PFSK-1 (cell line): ENCODE results near the gene COL12A1. TPM values are rescaled to one million over a fixed set of nuclear protein-coding genes. Genes with fewer than 3 reads are reported as not detected.

Source experiments
- FOXP2 ChIP-seq: optimal IDR thresholded peaks from 2 replicates; pipeline ENCODE3; 2011; ENCODE audit warnings: borderline replicate concordance, control low read depth, inconsistent platforms; ENCODE audit not compliant: insufficient read depth; ENCODE audit errors: extremely low read length, extremely low read depth
- POLR2AphosphoS5 ChIP-seq: IDR thresholded peaks from 2 replicates; pipeline ENCODE4 v1.6.1; 2012; ENCODE audit warnings: low read depth, mild to moderate bottlenecking, control low read depth, low read length, moderate library complexity
- REST ChIP-seq, 2 experiments: IDR thresholded peaks; 2 replicates each; pipeline versions ENCODE4 v1.6.1 to v1.8.0; 2011 to 2012; ENCODE audit warnings: low read depth in 2 of 2, low read length in 2 of 2, control low read depth in 1 of 2, inconsistent platforms in 1 of 2, mild to moderate bottlenecking in 1 of 2, moderate library complexity in 1 of 2; ENCODE audit not compliant: insufficient read depth in 1 of 2
- SIN3A ChIP-seq: IDR thresholded peaks from 2 replicates; pipeline ENCODE4 v1.6.1; 2012; ENCODE audit warnings: mild to moderate bottlenecking, low read length, moderate library complexity, borderline replicate concordance; ENCODE audit not compliant: insufficient read depth
- TAF1 ChIP-seq: IDR thresholded peaks from 2 replicates; pipeline ENCODE4 v1.6.1; 2012; ENCODE audit warnings: low read length, control low read depth, borderline replicate concordance; ENCODE audit not compliant: insufficient read depth
- polyA plus RNA-seq: library from polyadenylated mRNA; unstranded; fragments of >200 nt; gene quantifications from one replicate; pipeline ENCODE4 v1.2.1, GENCODE V29; 2012; ENCODE audit warnings: low read depth, missing spikeins; ENCODE audit not compliant: insufficient read length

Gene COL12A1
- polyA plus RNA-seq = 1.2 TPM

- TF ChIP-seq TAF1 = no peak
- no peak for TF ChIP-seq FOXP2
- no peak for TF ChIP-seq REST (IDR thresholded peaks at IDR 0.05; ENCODE audit: insufficient read depth in 1 of 2, low read depth in 2 of 2, low read length in 2 of 2)
- TF ChIP-seq SIN3A = no peak
- TF ChIP-seq POLR2AphosphoS5 = no peak
Observed at GRCh38 chr6:75205776-75206575, at the start of gene COL12A1. TSS of gene COL12A1 (minus strand) at chr6:75206053. CDS start at chr6:75202792, 3,261 bp downstream.

- TF ChIP-seq SIN3A = no peak
- TF ChIP-seq TAF1 = no peak
Observed at GRCh38 chr6:75250552-75250951, 44.7 kb upstream of the COL12A1 start.

GRCh38 chr6:75249837-75250236 lies 44.0 kb upstream of the COL12A1 start:
- no peak for TF ChIP-seq REST (IDR thresholded peaks at IDR 0.05; ENCODE audit: insufficient read depth in 1 of 2, low read depth in 2 of 2, low read length in 2 of 2)

- TF ChIP-seq POLR2AphosphoS5 = no peak
- TF ChIP-seq REST (IDR thresholded peaks at IDR 0.05; ENCODE audit: insufficient read depth in 1 of 2, low read depth in 2 of 2, low read length in 2 of 2) = no peak
- no peak for TF ChIP-seq FOXP2
- TF ChIP-seq SIN3A = no peak
Observed at GRCh38 chr6:75246386-75246785, 40.5 kb upstream of the COL12A1 start.

- TF ChIP-seq POLR2AphosphoS5 = no peak
- no peak for TF ChIP-seq SIN3A
- no peak for TF ChIP-seq FOXP2
- no peak for TF ChIP-seq TAF1
- no peak for TF ChIP-seq REST (IDR thresholded peaks at IDR 0.05; ENCODE audit: insufficient read depth in 1 of 2, low read depth in 2 of 2, low read length in 2 of 2)
Observed at GRCh38 chr6:75244063-75244584, 38.3 kb upstream of the COL12A1 start.
